ENCODE results near the gene NOSTRIN.

- TF ChIP-seq CTCF (conservative IDR thresholded peaks at IDR 0.05) (no peak), EZH2 (IDR thresholded peaks at IDR 0.05; ENCODE audit: low read depth) (no peak)
Measured at GRCh38 chr2:168889635-168890005, 87.2 kb downstream of the NOSTRIN start.
